Amygdala (tissue), 56 donors: ENCODE results near the gene LIPC.

Experiments used
- DNase-seq, 56 donors: peaks; one replicate each; lab custom pipeline; 2025; lab: John Stamatoyannopoulos, UW

LIPC gene

DNA sequence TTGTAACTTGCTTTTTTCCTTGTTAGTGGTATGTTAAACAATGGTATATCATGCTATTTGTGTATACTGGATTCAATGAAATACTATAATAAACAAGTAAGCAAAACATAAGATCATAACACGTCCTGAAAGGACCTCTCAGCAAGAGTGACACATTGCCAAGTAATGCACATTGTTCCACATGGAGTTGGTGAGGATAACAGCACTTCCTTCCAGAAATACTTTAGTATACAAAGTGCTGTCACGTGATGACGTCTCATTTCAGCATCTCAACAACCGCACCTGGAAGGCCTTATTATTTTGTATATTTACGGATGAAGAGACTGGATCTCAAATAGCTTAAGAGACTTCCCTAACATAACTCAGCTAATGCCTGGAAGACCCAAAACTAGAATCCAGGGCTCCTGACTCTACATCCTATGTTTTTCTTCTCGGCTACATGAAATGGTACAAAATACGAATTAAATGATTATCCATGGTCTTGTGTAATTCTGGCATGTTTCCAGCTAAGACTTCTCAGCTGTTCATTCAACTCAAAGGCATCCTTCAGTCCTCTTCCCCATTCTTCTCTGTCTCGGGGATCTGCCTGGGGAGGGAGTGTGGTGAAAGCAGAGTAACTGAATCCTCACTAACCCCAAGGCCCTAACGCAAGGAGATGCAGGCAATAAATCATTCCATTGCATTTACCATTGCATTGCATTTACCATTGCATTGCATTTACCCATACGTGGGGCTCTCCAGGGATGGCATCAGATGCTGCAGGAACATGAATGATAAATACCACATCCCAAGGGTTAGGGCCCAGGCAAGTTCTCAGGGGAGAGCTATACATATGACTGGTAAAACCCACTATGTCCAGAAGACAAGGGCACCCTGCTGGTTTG is 79.2 kb downstream of the LIPC start:
- no peak for DNase-seq

DNA sequence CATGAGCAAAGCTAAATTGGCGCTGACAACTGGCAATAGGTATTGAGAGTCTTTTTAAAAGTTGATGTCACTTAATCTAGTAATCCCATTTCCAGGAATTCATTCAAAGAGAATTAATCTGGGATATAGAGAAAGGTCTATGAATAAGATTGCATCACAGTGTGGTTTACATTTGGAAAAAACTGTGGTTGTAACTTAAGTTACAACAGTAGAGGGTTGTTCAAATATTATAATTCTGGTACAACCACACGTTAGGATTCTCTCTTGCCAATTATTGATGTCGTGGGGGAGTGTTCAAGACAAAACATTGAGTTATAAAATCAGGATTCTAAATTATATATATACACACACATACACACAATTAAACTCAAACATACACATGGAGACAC is 79.8 kb downstream of the LIPC start:
- no peak for DNase-seq

DNA sequence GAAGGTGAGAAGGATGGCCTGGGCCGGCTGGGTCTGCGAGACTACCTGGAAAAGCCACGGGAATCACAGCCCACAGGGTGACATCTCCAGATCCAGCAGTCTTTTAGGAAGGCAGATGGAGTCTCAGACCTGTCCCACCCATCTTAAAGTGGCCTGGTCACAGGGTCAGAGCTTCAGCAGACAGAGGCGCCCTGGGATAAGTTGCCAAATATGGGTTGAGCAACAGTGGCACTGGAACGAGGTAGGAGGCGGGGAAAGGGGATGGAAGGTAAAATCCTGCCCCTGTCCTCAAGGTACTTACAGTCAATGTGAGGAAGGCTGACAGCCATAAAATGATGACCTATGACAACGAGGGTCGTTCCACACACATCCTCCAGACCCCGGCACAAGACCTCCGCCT is 80.7 kb downstream of the LIPC start:
- no peak for DNase-seq

DNA sequence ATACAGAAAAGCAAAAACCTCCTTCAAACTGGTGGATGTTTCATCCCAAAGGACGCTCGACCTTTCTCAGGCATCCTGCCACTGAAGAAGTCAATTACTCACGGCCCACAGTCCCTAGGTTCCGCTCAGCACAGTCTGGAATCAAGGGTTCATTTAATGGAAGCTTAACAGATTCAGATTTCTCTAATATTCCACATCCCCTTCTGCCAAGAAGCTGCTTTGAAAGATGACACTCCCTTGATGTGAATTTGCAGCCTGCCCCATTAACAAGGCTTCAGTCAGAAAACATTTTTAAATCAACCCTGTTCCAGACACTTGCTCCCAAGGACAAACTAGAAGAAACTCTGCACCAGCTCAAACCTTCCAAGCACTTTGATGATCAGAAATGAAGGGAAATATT is 81.2 kb downstream of the LIPC start:
- DNase-seq = no peak

DNA sequence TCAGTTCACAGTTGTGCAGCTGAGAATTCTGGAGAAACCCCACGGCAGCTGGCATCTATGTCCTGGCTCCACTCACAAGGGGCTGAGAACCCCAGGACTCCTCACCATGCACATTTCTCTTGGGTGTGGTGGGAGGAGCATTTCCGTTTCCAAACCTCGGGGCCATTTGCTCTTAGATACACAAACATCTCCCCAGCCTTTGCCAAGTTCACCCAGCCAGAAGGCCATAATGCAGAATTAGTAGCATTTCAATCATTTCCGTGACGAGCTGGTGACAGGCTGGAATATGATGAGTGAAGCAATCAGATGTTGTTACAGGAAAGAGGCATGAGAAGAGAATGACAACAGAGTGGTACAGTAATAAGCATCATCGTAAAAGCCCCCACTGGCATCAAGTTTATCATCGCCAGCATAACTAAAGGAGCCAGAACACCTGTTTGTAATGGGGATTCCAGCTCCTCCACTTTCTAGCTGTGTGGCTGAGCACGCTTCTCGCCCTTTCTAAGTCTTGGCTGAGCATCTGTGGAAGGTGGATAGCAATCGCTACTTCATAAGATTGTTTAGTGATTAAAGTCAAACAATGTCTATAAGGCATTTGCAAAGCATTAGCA is 82.0 kb downstream of the LIPC start:
- no peak for DNase-seq

DNA sequence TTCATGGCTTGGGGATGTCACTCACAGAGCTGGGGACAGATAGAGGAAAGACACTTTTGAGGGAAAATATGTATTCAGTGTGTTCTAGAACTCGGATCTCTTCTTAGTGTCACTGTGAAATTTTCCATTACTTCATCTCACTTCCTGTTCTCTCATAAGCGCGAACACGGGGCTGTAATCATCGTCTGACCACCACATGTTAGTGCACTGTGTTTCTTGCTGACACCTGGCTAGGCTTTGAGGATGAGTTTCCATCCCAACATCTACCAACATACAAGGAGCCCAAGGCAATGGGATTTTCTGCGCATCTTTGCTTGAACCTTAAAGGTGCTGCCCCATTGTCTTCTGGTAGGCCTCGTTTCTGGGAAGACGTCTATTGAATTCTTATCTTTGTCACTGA is 84.0 kb downstream of the LIPC start:
- DNase-seq = no peak

DNA sequence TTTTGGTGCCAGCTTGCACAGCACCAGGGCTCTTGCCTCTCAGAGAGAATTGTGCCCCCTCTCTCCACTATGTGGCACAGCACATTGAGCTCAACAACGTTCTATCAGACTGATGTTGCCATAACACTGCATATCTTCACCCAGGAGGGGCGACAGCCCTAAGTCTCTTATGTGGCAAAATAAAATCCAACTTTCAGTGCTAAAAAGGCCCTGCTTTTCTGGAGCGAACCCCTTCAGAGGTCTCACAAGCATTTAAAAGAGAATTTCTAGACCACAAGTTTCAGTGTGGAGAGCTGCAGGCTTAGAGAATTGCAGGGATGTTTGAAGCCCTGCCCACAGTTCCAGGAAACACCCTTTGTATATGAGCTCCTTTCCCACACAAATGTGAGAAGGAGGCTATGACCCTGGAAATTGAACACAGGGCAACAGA is 85.5 kb downstream of the LIPC start:
- DNase-seq = peak in 2 of 56 donors; percentile 4 to 33

DNA sequence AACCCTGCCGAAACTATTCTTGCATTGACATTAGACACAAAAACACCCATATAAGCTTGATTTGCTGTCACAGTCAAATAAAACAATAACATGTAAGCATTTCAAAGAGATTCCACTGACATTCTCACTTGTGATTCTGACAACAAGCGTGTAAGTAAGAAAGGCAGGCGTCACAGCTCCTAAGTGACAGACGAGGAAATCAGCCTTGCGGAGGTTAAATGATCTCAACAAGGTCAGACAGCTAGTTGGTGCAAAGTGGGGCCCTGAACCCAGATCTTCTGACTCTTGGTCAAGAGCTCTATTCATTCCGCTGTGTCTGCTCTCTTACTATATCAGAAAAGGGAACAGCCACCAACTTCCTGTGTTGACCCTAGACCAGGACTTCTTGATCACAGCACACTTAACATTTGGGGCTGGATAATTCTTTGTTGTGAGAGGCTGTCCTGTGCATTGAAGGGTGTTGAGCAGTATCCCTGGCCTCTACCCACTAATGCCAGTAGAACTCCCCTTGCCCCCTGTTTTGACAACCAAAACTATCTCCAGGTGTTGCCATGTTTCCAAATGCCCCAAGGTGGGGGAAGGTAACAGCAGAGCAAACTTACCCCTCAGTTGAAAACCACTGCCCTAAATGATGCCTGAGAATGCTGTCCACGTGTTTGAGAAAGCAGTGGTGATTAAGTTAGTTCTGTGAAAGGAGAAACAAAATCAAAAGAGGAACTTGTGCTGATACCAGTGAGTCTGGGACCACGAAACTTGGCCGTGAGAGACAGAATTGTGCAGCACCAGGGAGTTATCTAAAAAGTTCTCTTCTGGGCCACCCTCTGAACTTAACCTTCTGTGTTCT is 86.1 kb downstream of the LIPC start:
- peak in 8 of 56 donors; percentile 3 to 60 (median 28) for DNase-seq

DNA sequence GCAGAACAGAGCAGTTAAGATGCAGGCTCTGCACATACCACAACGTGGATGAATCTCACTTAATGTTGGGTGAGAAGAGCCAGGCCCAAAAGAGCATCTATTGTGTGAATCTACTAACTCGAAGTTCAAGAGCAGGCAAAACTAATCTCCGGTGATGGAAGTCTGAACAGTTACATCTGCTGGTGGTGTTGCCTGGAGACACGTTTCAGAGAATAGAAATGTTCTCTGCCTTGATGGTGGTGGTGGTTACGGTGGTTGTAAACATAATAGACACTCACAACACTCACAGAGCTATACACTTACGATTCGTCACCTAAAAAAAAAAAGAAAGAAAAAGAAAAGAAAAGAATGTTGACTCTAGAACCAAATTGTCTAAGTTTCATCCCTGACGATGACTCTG is 86.8 kb downstream of the LIPC start:
- no peak for DNase-seq

DNA sequence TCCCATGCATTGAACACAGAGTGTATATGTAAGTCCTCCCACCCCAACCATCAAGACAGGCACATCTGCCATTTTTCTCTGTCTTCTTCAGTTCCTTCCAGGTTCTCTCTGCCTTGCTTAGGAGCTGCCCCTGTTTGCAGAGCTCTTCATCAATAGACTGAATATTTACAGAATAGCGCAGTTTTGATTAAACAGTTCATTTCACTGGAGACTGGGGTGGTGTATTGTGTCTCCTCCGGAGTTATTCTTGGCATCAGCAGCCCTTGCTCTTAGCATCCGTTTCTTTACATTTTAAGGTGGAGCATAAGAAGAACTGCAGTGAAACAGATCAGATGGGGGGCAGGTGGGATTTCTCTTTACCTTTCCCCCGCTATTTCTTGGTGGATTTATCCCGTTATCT is 87.7 kb downstream of the LIPC start:
- DNase-seq = no peak

DNA sequence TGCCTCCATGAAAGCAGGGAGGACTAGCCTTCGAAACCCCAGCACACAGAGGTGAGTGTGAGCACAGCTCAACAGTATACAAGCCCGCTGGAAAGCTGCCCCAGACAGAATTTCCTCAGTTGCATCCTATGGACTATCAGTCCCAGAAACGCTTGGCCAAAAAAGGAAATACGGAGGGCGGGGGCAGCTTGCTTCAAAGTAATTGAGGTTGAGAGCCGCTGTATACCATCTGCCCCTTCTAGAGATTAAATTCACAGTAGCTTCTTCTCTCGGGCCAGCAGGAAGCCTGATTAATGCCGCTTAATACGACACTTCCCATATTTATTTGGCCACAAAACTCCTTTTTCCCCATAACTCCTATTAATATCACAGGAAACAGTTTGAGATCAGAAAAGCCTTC is 88.7 kb downstream of the LIPC start:
- DNase-seq = peak in 1 of 56 donors; percentile 7

DNA sequence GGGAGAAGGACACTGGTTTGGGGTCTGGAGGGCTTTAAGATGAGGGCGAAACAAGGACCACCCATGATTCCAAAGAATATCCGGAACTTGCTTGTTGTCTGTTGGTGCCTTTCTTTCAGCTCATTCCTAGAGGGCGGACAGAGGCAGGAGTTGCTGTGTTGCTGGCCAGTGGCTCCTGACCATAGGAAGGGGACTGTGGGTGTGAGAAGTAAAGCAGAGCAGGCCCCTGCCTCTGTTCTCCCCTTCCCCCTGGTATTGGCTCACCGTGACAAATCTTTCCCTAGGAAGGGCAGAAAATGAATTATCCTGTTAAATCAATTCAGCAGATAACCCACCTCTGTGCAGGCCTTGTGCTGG is 89.1 kb downstream of the LIPC start:
- no peak for DNase-seq

DNA sequence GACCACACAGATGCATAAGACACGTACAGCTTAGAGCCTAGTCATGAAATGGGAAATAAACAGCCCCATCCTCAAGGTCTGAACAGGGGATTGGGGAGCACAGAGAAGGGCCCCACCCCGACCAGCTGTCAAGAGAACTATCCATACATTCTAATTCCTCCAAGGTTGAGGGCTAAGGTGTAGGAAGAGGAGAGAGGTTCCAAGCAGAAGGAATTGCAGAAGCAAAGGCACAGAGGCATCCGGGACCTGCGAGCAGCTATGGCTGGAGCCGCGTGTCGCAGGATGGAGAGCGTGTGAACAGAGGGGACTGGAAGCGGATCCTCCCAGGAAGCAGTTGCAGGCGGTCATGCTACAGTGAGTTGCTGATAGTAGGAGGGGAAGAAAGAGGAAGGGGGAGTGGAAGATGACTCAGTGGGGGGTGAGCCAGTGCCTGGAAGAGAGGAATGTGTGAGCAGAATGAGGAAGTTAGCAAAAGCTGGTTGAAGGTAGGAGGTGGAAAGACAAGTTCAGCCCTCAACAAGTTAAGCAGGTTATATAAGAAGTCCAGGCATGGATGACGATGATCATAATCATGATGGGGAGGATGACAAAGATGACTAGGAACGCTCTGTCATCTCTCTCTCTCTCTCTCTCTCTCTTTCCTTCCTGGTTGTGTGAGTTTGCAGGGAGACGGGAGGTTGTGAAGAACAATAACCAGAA is 89.7 kb downstream of the LIPC start:
- peak in 34 of 56 donors; percentile 13 to 70 (median 37) for DNase-seq

DNA sequence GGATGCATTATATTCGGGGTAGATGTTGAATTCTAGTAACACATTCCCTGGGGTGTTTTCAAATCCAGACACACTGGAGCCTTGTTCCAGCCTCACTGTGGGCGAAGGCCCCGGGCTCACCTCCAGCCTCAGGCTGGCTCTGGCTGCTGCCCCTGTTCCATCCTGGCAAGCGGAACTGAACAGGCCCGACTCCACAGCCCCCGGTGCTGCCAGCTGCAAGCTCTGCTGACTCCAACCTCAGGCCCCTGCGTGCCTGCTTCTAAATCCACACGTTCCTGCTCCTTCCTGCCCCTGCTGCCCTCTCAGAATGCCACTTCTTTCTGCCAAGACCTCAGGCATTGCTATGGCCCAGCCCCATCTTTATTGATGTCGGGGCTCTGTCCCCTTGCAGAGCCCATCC is 90.6 kb downstream of the LIPC start:
- DNase-seq = peak in 51 of 56 donors; percentile 20 to 87 (median 65)

DNA sequence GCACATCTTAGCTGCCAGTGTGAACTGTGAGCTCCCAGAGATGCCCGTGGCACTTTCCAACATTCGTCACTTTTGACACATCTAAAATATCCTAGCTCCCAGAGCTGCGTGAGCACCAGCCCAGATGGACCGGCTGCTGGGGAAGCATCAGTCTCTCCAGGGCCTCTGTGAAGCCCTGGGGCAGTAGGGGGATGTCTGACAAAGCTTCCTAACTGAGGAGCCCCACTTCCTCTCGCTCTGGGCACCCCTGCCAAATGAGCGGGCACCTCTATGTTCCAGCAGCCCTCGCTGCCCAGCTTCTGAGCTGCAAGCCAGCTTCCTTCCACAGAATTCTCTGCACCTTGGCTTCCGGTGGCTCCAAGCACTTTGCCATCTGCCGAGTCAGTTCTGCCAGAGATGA is 91.1 kb downstream of the LIPC start:
- peak in 11 of 56 donors; percentile 12 to 55 (median 40) for DNase-seq

DNA sequence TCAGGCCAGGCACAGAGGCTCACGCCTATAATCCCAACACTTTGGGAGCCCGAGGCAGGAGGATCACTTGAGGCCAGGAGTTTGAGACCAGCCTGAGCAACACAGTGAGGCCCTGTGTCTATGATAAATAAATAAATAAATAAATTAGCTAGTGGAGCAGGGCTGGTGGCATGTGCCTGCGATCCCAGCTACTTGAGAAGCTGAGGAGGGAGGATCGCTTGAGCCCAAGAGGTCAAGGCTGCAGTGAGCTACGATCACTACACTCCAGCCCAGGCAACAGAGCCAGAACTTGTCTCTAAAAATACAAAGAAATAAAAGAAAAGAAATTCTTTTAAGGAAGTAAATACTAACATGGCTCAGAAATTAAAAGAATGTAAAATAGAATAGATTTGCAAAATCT is 91.8 kb downstream of the LIPC start:
- no peak for DNase-seq

DNA sequence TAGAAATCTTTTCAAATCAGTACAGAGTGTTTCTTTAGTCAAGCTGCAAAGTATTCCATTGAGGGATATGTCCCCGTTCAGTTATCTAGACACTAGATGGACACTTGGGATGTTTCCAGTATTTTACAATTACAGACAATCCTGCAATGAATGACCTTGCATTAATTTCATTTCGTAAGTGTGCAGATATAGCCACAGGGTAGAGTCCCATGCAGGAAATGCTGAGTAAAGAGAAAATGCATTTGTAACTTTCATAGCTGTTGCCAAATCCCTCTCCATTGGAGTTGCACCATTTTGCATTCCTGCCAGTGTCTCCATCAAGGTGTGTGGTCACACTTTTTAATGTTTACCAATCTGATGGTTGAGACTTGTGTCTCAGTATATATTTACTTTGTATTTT is 92.5 kb downstream of the LIPC start:
- DNase-seq = no peak

DNA sequence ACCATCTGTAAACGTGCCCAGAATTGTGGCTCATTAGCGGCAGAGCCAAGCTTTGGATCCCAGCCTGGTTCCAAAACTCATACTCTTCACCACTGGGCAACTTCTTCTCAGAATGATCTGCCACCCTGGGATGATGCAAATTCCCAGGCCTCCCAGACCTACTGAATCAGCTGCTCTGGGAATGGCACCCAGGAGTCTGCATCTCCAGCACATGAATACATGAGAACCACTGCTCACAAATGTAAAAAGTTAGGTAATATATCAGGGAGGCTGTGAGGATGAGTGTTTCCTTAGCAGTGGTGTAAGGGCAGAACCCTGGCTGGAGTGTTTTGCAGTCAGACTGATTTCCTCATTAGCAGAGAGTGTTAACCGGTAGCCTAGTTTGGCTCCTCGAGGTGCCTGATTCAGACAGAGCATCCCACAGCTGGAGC is 94.2 kb downstream of the LIPC start:
- DNase-seq = no peak

DNA sequence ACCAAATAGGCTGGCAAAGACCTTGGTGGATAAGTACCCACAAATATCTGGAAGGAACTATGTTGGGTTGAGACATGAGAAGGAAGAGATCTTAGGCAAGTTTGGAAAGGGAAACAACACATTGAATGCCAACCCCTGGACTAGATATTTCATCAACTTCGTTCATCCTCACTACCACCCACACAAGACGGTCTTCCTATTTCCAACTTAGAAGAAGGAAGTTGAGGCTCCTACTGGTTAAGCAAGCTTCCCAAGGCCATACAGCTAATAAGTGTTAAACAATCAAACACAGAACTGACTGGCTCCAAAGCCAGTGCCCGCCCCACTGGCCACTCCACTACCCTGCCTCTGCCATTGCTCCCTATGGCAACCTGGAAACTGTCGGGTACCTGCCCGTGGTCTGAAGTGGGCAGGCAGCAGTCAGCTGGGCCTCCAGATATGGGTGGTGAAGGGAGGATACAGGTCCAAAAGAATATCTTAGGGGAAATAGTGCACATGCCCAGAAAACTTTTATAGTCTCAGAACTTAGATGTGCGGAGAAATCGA is 94.9 kb downstream of the LIPC start:
- peak in 2 of 56 donors; percentile 12 to 43 for DNase-seq

DNA sequence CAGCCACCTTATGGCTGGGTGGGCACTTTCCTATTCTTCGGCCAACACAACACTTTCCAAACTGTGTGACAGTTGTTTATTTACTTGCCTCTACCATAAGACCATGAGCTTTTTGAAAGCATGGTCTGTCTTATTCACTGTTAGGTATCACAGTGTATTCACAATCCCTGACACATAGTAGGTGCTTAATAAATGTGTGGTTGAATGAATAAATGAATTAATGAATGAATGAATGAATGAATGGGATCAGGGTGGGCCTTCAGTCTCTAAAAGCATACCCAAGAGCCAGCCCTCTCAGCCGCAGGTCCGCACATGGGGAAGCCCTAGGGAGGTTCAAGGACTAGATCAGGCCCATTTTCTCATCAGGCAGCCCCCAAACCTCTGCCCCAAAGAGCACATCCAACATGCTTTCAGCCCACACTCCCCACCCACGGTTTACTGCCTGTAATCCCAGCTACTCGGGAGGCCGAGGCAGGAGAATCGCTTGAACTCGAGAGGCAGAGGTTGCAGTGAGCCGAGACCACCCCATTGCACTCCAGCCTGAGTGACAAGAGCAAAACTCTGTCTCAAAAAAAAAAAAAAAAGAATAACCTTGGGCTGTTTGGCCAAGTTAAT is 95.9 kb downstream of the LIPC start:
- DNase-seq = no peak
